HG03108 (cell line): ENCODE results near the gene INPP5A.
"Not testable (repeated sequence)": the region's sequence is repeated elsewhere in the genome, so short reads cannot be mapped to it uniquely, and the experiment has no call there.

ENCODE experiments used
- ATAC-seq: cut with Tn5 transposase; IDR thresholded peaks from one replicate; pipeline ENCODE4 v1.9.1; 2021; ENCODE audit warnings: moderate library complexity; ENCODE audit not compliant: unreplicated experiment

Gene INPP5A

DNA sequence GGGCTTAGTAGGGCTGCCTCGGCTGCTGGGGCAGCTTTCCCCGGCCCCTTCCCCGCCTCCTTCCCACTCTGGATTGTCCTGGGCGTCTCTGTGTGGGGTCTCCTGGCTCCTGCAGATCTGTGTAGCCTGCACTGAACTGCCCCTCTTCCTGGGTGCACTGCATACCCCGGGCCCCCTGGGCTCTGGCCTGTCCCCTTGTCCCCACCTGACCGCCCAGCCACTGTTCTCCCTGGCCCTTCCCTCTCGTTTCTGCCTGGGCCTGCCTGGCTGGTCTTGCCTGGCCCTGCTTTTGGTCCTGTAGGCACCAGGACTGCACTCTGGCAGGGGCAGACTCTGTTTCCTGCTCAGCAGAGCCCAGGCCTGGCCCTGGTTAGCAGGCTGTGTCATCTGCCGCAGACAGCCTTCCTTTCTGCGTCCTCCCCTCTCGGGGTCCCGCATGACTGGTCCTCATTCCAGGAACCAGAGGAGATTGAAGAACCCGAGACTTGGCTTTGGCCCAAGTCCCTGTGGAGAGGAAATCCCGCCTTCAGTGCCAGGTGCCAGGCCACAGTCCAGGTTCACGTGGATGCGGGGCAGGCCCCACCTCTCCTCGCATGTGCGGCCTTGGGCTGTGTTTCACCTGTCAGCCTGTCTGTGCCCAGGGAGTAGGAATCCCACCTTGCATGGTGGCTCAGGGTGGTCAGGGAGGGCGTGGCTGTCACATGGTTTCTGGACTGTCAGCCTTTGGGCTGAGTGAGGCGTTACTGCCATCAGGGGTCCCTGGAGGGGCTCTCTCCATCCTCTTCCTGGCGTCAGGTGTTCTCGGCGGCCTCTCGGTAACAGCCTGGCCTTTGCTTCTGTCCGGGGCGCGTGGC, 9.2 kb downstream of the INPP5A start:
- ATAC-seq, result no peak

DNA sequence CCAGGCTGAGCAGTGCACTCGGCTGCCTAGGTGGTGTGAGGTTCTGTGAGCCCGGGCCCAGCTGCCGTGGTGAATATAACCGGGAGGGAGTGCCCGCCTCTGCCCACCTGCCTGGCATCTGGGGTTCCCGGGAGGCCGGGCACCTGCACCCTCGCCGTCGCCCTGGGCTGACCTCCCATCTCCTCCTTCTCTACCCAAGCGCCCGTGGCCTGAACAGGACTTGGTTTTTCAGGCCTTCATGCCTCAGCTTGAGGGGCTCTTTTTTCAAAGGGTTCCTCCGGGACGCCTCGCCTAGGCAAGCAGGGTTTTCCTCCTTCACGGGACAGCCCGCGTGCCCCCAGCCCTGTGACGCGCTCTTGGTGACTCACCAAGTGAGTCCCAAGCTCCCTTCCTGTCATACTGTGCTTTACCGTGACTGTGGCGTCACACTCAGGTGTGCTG, 9.9 kb downstream of the INPP5A start:
- no peak for ATAC-seq

DNA sequence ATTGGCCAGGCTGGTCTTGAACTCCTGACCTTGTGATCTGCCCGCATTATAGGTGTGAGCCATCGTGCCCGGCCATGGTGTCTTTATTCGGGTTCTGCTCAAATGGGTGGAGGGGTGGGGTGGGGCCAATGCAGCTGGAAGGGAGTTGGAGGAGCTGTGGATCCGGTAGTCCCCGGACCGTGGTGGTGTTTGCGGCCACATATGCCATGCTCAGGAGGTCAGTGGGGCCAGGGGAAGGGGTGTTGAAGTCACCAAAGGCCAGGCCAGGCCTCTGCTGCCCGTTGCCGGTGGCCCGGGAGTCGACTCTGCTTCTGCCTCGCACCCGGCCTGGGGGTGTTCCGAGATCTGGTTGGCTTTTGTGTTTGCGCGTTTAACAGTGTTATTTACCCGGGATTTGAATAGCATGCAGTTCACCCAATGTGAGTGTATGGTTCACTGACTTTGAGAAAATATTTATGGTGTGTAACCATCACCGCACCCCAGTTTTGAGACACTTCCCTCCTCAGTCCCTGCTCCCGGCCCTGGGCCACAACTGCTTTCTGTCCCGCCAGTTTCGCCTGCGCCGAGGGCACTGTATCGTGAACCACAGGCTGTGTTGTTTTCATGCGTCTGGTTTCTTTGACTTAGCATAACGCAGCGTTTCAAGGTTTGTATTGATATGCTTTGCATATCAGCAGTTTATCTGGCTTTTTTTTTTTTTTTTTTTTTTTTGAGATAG, 10.7 kb downstream of the INPP5A start:
- ATAC-seq, result no peak

DNA sequence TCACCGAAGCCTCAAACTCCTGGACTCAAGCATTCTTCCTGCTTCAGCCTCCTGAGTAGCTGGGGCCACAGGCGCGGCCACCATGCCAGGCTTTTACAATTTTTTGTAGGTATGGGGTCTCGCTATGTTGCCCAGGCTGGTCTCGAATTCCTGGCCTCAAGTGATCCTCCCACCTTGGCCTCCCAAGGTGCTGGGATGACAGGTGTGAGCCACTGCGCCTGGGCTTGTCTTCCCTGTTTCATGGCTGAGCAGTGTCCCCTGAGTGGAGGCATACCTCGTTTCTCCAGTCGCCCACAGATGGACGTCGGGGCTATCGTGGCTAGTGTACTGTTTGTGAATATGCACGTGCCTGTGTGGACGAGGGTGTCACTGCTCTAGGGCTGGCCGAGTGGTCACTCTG, 11.3 kb downstream of the INPP5A start:
- ATAC-seq, result no peak

DNA sequence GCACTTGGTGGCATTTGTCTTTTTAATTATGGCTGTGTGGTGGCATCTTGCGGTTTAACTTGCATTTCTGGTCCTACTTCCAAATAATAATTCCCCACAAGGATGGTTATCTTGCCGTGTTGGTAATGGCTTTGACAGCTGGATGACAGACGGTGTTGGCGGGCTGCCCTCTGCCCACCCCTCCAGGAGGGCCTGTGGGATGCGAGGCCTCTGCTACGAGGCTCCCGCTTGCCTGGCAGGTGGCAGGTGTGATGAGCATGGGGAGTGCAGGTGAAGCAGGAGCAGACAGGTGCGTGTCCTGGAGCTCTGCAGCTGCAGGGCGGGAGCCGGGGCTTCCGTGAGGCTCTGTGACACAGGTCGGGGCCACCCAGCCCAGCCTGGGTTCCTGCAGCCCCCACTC, 11.8 kb downstream of the INPP5A start:
- no peak for ATAC-seq

DNA sequence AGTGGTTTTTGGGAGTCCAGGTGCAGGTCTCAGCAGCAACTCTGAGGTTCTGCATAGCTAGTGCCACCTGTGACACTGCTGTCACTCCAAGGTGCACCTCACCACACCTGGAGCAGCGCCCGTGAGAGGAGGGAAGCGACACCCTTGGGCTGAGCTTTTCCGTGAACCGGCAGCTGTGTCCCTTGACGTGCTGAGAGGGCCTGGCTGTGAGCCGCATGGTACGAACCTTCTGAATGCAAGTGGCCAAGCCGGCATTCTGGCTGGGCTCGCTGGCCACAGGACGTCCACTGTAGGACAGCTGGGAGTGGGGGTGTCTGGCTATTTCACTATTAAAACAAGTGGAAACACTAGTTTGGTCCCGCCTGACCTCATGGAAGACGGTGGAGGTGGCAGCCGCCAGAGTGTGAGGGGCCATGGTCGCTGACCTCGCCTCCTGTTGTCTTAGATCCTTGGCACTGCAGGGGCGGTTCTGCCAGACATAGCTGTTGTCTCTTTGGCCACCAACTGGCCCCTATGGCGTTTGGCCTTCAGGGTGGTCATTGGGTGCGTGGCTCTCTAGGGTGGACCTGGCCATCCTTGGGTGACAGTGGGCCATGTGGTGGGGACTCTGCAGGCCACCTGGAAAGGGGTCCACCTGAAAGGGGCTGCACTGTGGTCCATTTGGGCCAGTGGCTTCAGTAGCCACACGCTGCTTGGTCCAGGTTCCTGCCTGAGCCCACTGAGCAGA, 12.9 kb downstream of the INPP5A start:
- ATAC-seq, result no peak

DNA sequence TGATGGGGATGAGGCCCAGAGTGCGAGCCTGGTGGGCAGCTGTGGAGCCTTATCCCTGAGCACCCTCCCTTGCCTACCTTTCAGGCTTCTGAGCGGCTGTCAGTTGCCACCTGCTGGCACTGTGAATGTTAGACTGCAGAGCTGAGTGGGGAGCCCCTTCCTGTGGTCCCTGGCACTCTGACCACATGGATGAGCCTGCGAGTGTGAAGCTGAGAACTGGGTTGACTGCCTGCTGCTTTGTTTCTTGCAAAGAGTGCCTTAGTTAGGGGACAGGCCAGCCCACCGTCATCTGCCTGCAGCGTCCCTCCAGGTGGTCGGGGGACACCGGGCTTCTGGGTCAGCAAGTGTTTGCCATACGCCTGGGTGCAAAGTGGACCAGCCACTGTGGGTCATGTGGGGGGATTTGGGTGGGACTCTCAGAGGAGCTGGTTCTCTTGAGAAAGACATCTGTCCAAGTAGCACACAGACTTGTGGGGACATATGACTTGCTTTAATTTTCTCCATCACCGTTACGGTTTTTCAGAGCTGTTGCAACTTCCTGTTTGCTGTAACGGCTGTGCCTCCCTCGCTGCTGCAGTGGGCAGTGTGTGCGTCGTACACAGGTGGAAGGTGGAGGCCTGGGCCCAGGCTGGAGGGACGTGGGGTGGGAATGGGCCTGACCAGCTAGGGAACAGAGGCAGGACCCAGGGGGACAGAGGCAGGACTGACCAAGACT, 13.7 kb downstream of the INPP5A start:
- peak; percentile 41 for ATAC-seq

DNA sequence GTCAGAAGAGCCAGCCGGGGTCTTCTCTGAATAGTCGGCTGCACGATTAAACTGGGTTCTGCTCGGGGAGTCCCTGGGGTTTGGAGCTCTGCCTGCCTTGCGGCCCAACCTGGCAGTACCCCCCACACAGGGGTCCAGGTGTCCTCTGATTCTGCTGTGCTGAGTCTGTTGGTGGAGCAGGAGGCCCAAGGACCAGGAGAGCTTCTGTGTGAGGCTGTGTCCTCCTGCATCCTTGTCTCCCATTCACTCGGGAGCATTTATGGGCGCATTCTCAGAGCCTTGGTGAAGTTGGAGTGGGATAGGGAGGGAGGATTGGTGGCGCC, 14.2 kb downstream of the INPP5A start:
- ATAC-seq, result no peak

DNA sequence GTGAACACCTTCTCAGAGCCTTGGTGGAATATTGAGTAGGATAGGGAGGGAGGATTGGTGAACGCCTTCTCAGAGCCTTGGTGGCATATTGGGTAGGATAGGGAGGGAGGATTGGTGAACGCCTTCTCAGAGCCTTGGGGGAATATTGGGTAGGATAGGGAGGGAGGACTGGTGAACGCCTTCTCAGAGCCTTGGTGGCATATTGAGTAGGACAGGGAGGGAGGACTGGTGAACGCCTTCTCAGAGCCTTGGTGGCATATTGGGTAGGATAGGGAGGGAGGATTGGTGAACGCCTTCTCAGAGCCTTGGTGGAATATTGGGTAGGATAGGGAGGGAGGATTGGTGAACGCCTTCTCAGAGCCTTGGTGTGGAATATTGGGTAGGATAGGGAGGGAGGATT, 15.0 kb downstream of the INPP5A start:
- ATAC-seq, result not testable (repeated sequence)

DNA sequence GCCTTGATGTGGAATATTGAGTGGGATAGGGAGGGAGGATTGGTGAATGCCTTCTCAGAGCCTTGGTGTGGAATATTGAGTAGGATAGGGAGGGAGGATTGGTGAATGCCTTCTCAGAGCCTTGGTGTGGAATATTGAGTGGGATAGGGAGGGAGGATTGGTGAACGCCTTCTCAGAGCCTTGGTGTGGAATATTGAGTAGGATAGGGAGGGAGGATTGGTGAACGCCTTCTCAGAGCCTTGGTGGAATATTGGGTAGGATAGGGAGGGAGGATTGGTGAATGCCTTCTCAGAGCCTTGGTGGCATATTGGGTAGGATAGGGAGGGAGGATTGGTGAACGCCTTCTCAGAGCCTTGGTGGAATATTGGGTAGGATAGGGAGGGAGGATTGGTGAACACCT, 16.0 kb downstream of the INPP5A start:
- not testable (repeated sequence) for ATAC-seq

DNA sequence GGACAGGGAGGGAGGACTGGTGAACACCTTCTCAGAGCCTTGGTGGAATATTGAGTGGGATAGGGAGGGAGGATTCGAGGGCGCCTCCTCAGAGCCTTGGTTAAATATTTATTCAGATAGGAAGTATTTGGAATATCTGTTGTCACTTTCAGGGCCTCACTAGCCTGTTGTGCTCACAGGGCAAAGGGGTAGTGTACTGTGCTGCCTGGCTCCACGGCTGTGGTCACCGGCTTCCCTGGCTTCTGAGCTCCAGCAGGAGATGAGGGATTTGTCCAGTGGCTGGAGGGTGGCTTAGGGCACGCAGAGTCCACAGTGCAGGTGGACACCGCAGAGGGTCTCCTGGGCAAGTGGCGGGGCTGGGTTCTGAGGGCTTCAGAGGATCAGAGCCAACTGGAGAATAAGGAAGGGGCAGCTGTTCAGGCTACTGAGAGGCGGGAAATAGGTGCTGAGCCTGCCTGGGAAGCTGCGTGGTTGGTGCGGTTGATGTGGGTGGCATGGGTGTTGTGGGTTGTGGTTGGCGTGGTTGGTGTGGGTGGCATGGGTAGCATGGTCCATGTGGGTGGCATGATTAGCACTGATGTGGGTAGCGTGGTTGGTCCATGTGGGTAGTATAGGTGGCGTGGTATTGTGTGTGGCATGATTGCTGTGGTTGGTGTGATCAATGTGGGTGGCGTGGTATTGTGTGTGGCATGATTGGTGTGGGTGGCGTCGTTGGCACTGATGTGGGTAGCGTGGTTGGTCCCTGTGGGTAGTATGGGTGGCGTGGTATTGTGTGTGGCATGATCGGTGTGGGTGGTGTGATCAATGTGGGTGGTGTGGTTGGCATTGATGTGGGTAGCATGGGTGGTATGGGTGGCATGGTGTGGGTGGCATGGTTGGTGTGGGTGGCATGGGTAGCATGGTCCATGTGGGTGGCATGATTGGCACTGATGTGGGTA, 16.7 kb downstream of the INPP5A start:
- no peak for ATAC-seq

DNA sequence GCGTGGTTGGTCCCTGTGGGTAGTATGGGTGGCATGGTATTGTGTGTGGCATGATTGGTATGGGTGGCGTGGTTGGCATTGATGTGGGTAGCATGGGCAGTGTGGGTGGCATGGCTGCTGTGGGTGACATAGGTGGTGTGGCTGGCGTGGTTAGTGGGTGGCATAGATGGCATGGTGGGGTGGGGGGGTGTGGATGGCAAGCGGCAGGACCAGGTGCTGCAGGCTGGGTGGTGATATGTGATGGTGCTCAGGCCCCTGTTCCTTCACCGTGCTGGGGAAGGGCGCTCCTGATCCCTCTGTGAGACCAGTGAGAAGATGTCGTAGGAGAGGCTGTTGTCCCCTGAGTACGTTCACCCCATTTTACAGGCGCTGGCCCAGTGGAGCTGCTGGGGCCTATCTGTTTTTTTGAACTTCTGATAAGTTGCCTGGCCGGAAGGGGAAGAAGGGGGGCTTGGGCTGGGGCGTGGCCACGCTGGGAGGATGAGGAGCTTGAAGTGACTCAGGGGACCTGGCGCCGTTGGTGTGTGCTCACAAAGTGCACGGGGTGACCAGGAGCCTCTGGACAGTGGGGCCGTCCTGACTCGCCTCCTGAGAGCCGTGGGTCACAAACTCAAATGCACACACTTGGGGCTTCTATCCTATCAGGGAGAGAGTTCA, 17.5 kb downstream of the INPP5A start:
- ATAC-seq, result peak; percentile 46

DNA sequence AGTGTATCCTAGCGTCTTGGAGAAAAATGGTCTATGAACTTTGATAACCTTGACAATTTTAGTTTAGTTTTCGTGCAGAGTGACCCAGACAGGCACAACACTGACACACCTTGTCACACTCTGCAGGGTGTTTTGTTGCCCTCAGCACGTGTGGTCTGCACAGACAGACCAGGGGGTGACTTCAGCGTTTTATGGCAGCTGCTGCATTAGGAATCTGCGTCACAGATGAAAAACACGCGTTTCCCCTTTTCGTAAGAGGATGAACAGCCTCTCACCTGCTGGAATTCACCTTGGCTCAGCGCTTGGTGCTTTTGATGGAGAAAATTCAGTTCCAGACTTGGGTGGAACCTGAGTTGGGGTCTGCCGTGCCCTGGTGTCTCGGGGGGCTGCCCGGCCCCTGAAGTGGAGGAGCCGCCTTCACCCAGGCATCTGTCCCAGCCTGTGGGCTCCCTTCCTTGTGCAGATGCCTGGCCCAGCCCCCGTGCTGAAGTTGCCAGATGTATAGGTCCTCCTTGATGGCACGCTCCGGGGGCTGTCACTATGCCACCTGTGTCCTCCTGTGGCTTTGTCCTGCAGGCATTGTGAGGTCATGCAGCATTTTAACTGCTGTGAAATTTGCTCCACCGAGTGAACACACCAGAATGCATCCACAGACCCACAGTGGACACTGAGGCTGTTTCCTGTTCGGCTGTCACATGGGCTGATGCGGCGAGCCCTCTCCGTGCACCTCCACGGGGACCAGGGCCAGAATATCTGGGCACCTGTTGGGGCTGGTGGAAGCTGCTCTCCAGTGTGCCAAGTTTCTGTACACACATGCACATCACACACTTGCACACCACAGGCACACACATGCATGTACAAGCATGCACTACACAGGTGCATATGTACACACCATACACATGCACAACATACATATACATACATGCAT, 18.3 kb downstream of the INPP5A start:
- ATAC-seq, result no peak

DNA sequence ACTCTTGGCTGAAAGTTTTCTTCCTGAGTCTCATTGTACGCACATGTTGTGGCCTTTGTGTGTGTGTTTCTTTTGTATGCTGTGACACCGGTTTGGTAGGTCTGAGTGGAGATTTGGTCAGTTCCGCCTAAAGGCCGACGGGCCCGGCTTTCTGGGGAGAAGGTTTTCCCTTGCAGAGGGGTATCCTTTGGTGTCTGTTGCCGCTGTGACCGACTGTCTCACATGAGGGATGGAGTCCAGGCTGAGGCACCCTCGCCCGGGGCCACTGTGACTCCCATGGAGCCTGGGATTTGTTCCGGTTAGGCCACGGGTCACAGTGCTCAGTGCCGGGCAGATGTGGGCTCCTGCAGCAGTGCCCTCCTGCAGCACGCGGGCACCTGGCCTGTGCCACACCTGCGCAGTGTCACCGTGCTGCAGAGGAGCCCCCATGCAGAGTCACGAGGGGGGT, 19.4 kb downstream of the INPP5A start:
- no peak for ATAC-seq

DNA sequence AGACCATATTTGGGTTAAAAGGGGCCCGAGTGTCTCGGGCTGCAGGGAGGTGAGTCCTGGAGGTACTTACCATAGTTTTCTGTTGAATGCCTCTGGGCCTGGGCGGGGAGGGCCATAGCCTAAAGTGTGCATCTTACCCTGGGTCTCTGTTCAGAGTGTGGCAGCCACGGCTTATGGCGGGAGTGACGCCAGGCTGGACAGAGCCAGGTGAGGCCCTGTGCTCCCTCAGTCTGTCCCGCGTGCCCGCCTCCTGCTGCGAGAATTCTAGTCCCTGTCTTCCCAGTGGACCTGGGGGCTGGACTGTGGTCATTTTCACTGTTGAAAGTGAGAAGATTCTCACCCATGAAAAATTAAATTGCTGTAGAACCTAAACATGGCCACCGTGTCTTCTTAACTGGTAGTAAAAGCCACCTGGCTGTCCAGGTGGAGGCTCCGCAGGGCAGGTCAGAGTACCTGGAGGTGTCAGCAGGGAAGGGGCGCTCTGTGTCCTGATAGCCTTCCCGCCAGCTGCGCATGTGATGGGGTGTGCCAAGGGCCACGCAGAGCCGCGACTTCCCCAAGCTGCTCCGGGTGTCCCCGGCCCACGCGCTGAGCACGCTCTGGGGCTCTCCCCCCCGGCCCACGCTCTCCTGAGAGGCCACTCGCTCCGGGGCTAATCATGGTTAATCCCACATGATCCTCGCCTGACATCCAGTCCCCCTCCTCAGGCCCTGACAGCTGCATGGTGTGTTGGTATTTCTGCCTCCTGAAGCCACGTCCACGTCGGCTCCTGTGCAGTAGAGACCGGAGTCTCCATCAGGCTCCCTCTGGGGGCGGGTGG, 20.3 kb downstream of the INPP5A start:
- ATAC-seq, result no peak

DNA sequence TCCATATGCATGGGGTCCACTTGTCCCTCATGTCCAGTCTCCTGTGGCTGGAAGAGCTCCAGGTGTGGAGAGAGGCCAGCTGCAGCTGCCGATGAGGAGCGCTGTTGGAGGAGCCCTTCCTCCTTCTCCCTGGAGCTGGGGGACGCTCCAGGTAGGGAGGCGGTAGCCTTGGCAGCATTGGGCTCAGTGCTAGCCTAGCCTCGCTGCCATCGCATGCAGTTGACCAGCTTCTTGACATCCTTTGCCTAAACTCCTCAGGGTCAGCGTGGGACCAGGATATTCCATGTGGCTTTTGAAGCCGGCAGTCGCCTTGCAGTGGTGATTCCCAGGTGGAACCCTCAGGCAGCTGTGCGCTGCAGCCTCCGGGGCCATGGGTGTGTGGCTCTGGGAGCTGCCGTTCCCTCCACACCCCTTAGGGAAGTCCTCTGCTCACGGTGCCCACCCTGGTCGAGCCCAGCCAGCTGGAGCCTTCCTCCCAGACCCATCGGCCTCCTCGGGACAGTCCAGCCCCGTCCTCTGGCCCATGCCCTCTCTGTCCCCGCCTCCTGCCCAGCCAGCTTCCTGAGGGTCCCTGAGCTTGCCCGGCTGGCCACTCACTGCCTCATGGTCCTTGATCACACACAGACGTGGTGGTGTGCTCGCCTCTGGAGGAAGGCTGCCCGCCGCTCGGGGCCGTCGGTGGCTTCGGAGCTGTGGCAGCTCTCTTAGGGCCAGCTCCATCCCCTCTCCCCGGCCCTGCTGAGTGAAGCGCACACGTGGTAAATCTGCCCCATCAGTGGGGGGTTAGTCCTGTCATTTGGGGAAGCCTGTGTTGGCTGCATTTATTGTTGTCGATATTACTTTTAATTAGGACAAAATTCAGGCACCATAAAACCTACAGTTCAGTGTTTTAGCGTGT, 21.2 kb downstream of the INPP5A start:
- ATAC-seq, result no peak

DNA sequence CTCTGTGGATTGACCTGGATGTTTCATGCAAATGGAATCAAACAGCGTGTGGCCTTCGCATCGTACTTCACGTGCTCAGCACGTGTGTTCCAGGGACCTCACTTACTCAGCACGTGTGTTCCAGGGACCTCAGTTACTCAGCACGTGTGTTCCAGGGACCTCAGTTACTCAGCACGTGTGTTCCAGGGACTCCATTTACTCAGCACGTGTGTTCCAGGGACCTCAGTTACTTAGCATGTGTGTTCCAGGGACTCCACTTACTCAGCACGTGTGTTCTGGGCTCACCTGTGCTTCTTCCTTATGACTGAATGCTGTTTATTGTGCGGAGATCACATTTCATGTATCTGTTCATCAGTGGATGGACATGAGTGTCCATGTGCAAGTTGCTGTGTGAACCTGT, 22.0 kb downstream of the INPP5A start:
- no peak for ATAC-seq
